ENCODE data around the gene CLEC2A. TPM values are rescaled to one million over a fixed set of nuclear protein-coding genes. Genes with fewer than 3 reads are reported as not detected.

Gene CLEC2A
- total RNA-seq, 6 experiments from 2014 or later: not detected

GRCh38 chr12:9908350-9908749 lies 23.8 kb downstream of the CLEC2A start:
- H3K4me1 Mint-ChIP-seq (ENCODE audit: low read depth): no peaks in the 10 kb centered on the region; the same call in 1 of the 2 replicates
- H3K27me3 Mint-ChIP-seq (ENCODE audit: insufficient read depth): peaks cover 9% of the 10 kb centered on the region
- no peak for DNase-seq
- no peak overlapping the region for H3K4me3 Mint-ChIP-seq
- no peak for TF ChIP-seq CTCF (IDR thresholded peaks at IDR 0.05)
- peaks cover 29% of the 10 kb centered on the region for H3K9me3 Mint-ChIP-seq
- H3K27ac Mint-ChIP-seq: no peak overlapping the region
- peaks cover 13% of the 10 kb centered on the region for H3K36me3 Mint-ChIP-seq (ENCODE audit: low read depth)

GRCh38 chr12:9907769-9908168 lies 24.4 kb downstream of the CLEC2A start:
- peaks cover 32% of the 10 kb centered on the region for H3K9me3 Mint-ChIP-seq
- H3K27ac Mint-ChIP-seq: no peak overlapping the region
- no peak overlapping the region for H3K4me3 Mint-ChIP-seq
- no peaks in the 10 kb centered on the region; the same call in 1 of the 2 replicates for H3K4me1 Mint-ChIP-seq (ENCODE audit: low read depth)
- peaks cover 16% of the 10 kb centered on the region for H3K36me3 Mint-ChIP-seq (ENCODE audit: low read depth)
- no peak for TF ChIP-seq CTCF (IDR thresholded peaks at IDR 0.05)
- H3K27me3 Mint-ChIP-seq (ENCODE audit: insufficient read depth): peaks cover 9% of the 10 kb centered on the region
- no peak for DNase-seq

DNA sequence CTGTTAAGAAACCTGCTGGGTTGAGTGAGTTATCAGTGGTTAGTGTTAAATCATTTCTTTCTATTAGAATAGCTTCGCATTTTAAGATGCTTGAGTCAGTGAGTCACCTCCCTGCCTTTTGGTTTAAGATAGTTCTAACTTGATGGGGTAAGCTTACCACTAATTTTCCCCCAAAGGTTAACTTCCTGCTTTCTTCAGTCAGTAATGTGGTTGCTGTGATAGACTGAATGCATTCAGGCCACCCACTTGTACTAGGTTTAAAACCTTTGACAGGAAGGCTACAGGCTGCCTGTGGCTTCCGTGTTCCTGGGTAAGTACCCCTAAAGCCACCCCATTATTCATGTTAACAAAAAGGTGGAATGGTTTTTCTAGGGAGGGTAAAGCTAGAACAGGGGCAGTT lies 25.3 kb downstream of the CLEC2A start:
- H3K36me3 Mint-ChIP-seq (ENCODE audit: low read depth): peaks cover 19% of the 10 kb centered on the region; the same call in 1 of the 2 replicates
- no peak for TF ChIP-seq CTCF (IDR thresholded peaks at IDR 0.05)
- peaks cover 11% of the 10 kb centered on the region for H3K27me3 Mint-ChIP-seq (ENCODE audit: insufficient read depth)
- no peak for DNase-seq
- H3K9me3 Mint-ChIP-seq: peaks cover 33% of the 10 kb centered on the region
- H3K4me3 Mint-ChIP-seq: no peak overlapping the region
- no peak overlapping the region for H3K27ac Mint-ChIP-seq
- H3K4me1 Mint-ChIP-seq (ENCODE audit: low read depth): no peaks in the 10 kb centered on the region; the same call in 1 of the 2 replicates

DNA sequence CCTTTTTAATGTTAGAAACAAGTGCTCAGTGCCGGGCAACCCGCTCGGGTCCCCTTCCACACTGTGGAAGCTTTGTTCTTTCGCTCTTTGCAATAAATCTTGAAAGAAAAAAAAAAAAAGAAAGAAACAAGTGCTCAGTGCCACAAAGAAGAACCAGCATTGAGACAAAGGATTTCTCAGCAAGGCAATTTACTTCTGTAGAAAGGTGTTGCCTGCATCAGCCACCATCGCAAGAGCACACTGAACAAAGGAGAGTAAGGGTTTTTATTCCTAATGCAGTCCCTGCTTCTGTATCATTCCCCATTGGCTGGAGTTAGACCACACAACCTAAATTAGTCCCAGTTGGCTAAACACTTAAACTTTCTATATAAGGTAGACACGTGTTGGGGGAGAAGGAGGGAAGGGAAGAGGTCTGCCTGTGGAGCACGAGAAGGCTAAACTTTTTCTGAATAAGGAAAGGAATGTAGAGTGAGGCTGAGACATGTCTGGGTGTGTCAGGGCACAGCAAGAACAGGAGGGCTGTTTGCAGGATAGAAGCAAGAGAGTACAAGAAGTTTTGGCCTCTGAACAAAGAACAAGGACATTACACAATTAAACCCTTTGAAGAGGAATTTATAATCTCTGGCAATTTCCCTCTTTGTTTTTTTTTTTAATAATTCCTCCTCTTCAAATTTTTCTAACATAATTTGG lies 29.5 kb downstream of the CLEC2A start:
- DNase-seq: no peak
- Mint-ChIP-seq H3K27ac (no peak overlapping the region), H3K27me3 (ENCODE audit: insufficient read depth) (peaks cover 12% of the 10 kb centered on the region), H3K4me3 (no peak overlapping the region), H3K36me3 (ENCODE audit: low read depth) (peaks cover 7% of the 10 kb centered on the region; the same call in 1 of the 2 replicates), H3K4me1 (ENCODE audit: low read depth) (no peaks in the 10 kb centered on the region; the same call in 1 of the 2 replicates), H3K9me3 (peaks cover 11% of the 10 kb centered on the region)
- TF ChIP-seq CTCF (IDR thresholded peaks at IDR 0.05): no peak

DNA sequence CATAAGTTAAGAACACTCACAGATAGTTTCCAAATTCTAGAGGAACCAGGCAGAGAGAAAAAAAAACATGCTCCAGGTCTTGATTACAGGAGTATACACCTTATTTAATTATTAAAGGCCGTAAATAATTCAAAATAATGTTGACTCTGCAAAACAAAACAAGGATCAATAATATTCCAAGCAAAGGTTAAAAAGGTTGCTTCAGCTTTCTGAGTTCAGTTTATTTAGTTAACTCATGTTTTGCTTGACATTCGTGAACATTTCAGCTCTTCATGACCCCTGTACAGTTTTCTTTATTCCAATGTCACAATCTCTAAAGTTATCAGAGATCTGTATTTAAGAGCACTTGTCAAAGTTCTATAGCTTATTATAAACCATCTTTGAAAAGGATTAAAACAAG lies 31.2 kb downstream of the CLEC2A start:
- Mint-ChIP-seq H3K36me3 (ENCODE audit: low read depth) (peaks cover 7% of the 10 kb centered on the region; the same call in 1 of the 2 replicates), H3K27me3 (ENCODE audit: insufficient read depth) (peaks cover 12% of the 10 kb centered on the region), H3K9me3 (peaks cover 11% of the 10 kb centered on the region), H3K27ac (no peak overlapping the region), H3K4me3 (no peak overlapping the region), H3K4me1 (ENCODE audit: low read depth) (no peaks in the 10 kb centered on the region; the same call in 1 of the 2 replicates)
- TF ChIP-seq CTCF (IDR thresholded peaks at IDR 0.05): no peak
- no peak for DNase-seq

All from HFFc6 (cell line).